Activated CD8-positive, alpha-beta T cell treated with anti-CD3 and anti-CD28 coated beads for 36 hours (primary cell): ENCODE results near the gene FGF3. TPM values are rescaled to one million over a fixed set of nuclear protein-coding genes. Genes with fewer than 3 reads are reported as not detected.

Experiments
- ATAC-seq: fragments of 200-7000 bp; cut with Tn5 transposase; one replicate; pipeline ENCODE4 v1.10.0; 2021; ENCODE audit warnings: mild to moderate bottlenecking, moderate library complexity
- CTCF ChIA-PET: fragments of 350-600 bp; sonication (Branson Sonifier 250); formaldehyde crosslinking; loops from one replicate; lab custom pipeline; 2021; ENCODE audit warnings: antibody characterized with exemption; lab: Charles Lee
- POLR2A ChIA-PET: fragments of 350-600 bp; sonication (Branson Sonifier 250); formaldehyde crosslinking; loops from one replicate; lab custom pipeline; 2021; ENCODE audit warnings: antibody characterized with exemption; lab: Charles Lee
- DNase-seq: peaks from one replicate; pipeline ENCODE4 v3.0.0-alpha.2; 2020
- H3K27ac Mint-ChIP-seq: one replicate; pipeline ENCODE4 v1.8.0; 2021; ENCODE audit warnings: mild to moderate bottlenecking, mixed read lengths
- H3K27me3 Mint-ChIP-seq: one replicate; pipeline ENCODE4 v1.8.0; 2021; ENCODE audit warnings: mixed read lengths
- H3K36me3 Mint-ChIP-seq: one replicate; pipeline ENCODE4 v1.8.0; 2021; ENCODE audit warnings: low read depth, mixed read lengths
- H3K4me1 Mint-ChIP-seq: one replicate; pipeline ENCODE4 v1.8.0; 2021; ENCODE audit warnings: low read depth, mixed read lengths
- H3K4me3 Mint-ChIP-seq: one replicate; pipeline ENCODE4 v1.8.0; 2021; ENCODE audit warnings: mild to moderate bottlenecking, moderate library complexity, mixed read lengths
- H3K9me3 Mint-ChIP-seq: one replicate; pipeline ENCODE4 v1.8.0; 2021; ENCODE audit warnings: mixed read lengths
- CTCF ChIP-seq: fragments of 200-600 bp; IDR thresholded peaks from one replicate; pipeline ENCODE4 v1.8.0; 2022; ENCODE audit warnings: antibody characterized with exemption, mild to moderate bottlenecking
- intact Hi-C: fragments of 100-400 bp; cut with micrococcal nuclease; formaldehyde crosslinking; loops from one replicate; pipeline ENCODE4 v1.10.0; 2022
- total RNA-seq, 2 experiments: library from RNA; stranded (reverse); gene quantifications; one replicate each; pipeline ENCODE4 v1.2.3, GENCODE V29; 2021

Gene FGF3
- total RNA-seq, 2 experiments from 2014 or later: not detected

- Mint-ChIP-seq H3K4me3 (no peak overlapping the region), H3K36me3 (no peaks in the 10 kb centered on the region), H3K27ac (no peak overlapping the region), H3K4me1 (no peaks in the 10 kb centered on the region), H3K27me3 (peaks cover 7% of the 10 kb centered on the region), H3K9me3 (no peaks in the 10 kb centered on the region)
- ChIA-PET POLR2A (no interaction called here), CTCF (interaction anchor here (0.7 kb wide), 1 partner anchor 112 kb away, joined by 3 read pairs; no protein-coding TSS in a partner anchor)
- no peak for DNase-seq
- TF ChIP-seq CTCF: no peak
- no peak for ATAC-seq
- intact Hi-C loops: no loop called here
These were observed 12.0 kb downstream of the FGF3 start for GRCh38 chr11:69807106-69807815.

- intact Hi-C loops: no loop called here
- CTCF ChIA-PET: no interaction called here
- POLR2A ChIA-PET: no interaction called here
- H3K27ac Mint-ChIP-seq: no peak overlapping the region
- no peaks in the 10 kb centered on the region for H3K9me3 Mint-ChIP-seq
- no peak for TF ChIP-seq CTCF
- no peak overlapping the region for H3K4me3 Mint-ChIP-seq
- H3K27me3 Mint-ChIP-seq: peaks cover 7% of the 10 kb centered on the region
- DNase-seq (no peak), ATAC-seq (no peak)
- no peaks in the 10 kb centered on the region for H3K36me3 Mint-ChIP-seq
- H3K4me1 Mint-ChIP-seq: no peaks in the 10 kb centered on the region
These were observed 14.3 kb downstream of the FGF3 start for GRCh38 chr11:69804769-69805508.

GRCh38 chr11:69803604-69804218, 15.5 kb downstream of the FGF3 start:
- Mint-ChIP-seq H3K4me1 (no peaks in the 10 kb centered on the region), H3K4me3 (no peak overlapping the region), H3K36me3 (no peaks in the 10 kb centered on the region), H3K27me3 (peaks cover 2% of the 10 kb centered on the region), H3K9me3 (no peaks in the 10 kb centered on the region), H3K27ac (no peak overlapping the region)
- DNase-seq: no peak
- no peak for TF ChIP-seq CTCF
- ATAC-seq: no peak
- POLR2A ChIA-PET: no interaction called here
- intact Hi-C loops: no loop called here
- CTCF ChIA-PET: no interaction called here

GRCh38 chr11:69803022-69803421, 16.2 kb downstream of the FGF3 start:
- intact Hi-C loops: no loop called here
- DNase-seq (no peak), ATAC-seq (no peak)
- TF ChIP-seq CTCF: no peak
- Mint-ChIP-seq H3K27me3 (peaks cover under 1% of the 10 kb centered on the region), H3K36me3 (no peaks in the 10 kb centered on the region), H3K4me1 (no peaks in the 10 kb centered on the region), H3K27ac (no peak overlapping the region), H3K9me3 (no peaks in the 10 kb centered on the region), H3K4me3 (no peak overlapping the region)
- ChIA-PET CTCF (no interaction called here), POLR2A (no interaction called here)

GRCh38 chr11:69802590-69802989, 16.6 kb downstream of the FGF3 start:
- intact Hi-C loops: no loop called here
- no peaks in the 10 kb centered on the region for H3K27me3 Mint-ChIP-seq
- CTCF ChIA-PET: no interaction called here
- no peaks in the 10 kb centered on the region for H3K9me3 Mint-ChIP-seq
- ATAC-seq (no peak), DNase-seq (no peak)
- H3K4me1 Mint-ChIP-seq: no peaks in the 10 kb centered on the region
- no peaks in the 10 kb centered on the region for H3K36me3 Mint-ChIP-seq
- no peak overlapping the region for H3K4me3 Mint-ChIP-seq
- TF ChIP-seq CTCF: no peak
- POLR2A ChIA-PET: no interaction called here
- no peak overlapping the region for H3K27ac Mint-ChIP-seq
